ENCODE data around the gene PAPOLG.

Gene PAPOLG

GRCh38 chr2:60745330-60745729, 10.7 kb upstream of the PAPOLG start:
- ATAC-seq (ENCODE audit: low read depth) (no peak), DNase-seq (ENCODE audit: low spot score) (no peak)
- Histone ChIP-seq H3K4me1 (ENCODE audit: insufficient read depth, poor library complexity, severe bottlenecking) (peaks cover 2% of the 10 kb centered on the region), H3K4me3 (ENCODE audit: severe bottlenecking) (no peak overlapping the region), H3K27ac (ENCODE audit: poor library complexity, severe bottlenecking) (no peak overlapping the region), H3K9me3 (ENCODE audit: severe bottlenecking) (no peaks in the 10 kb centered on the region), H3K36me3 (ENCODE audit: low read depth) (no peaks in the 10 kb centered on the region), H3K27me3 (ENCODE audit: insufficient read depth, poor library complexity, severe bottlenecking) (no peaks in the 10 kb centered on the region)
- TF ChIP-seq CTCF (IDR thresholded peaks at IDR 0.05; ENCODE audit: poor library complexity, severe bottlenecking), result no peak

- no peak for ATAC-seq (ENCODE audit: low read depth)
- Histone ChIP-seq H3K9me3 (ENCODE audit: severe bottlenecking) (no peaks in the 10 kb centered on the region), H3K27me3 (ENCODE audit: insufficient read depth, poor library complexity, severe bottlenecking) (no peaks in the 10 kb centered on the region), H3K27ac (ENCODE audit: poor library complexity, severe bottlenecking) (no peak overlapping the region), H3K36me3 (ENCODE audit: low read depth) (no peaks in the 10 kb centered on the region), H3K4me3 (ENCODE audit: severe bottlenecking) (no peak overlapping the region), H3K4me1 (ENCODE audit: insufficient read depth, poor library complexity, severe bottlenecking) (peaks cover 4% of the 10 kb centered on the region)
- DNase-seq (ENCODE audit: low spot score), result no peak
- TF ChIP-seq CTCF (IDR thresholded peaks at IDR 0.05; ENCODE audit: poor library complexity, severe bottlenecking), result no peak
Observed at GRCh38 chr2:60745761-60746160, 10.3 kb upstream of the PAPOLG start.

- Histone ChIP-seq H3K9me3 (ENCODE audit: severe bottlenecking) (no peaks in the 10 kb centered on the region), H3K27me3 (ENCODE audit: insufficient read depth, poor library complexity, severe bottlenecking) (no peaks in the 10 kb centered on the region), H3K36me3 (ENCODE audit: low read depth) (no peaks in the 10 kb centered on the region), H3K4me3 (ENCODE audit: severe bottlenecking) (no peak overlapping the region), H3K27ac (ENCODE audit: poor library complexity, severe bottlenecking) (no peak overlapping the region), H3K4me1 (ENCODE audit: insufficient read depth, poor library complexity, severe bottlenecking) (peaks cover 4% of the 10 kb centered on the region)
- ATAC-seq (ENCODE audit: low read depth) (no peak), DNase-seq (ENCODE audit: low spot score) (no peak)
- TF ChIP-seq CTCF (IDR thresholded peaks at IDR 0.05; ENCODE audit: poor library complexity, severe bottlenecking), result no peak
Observed at GRCh38 chr2:60746318-60746717, 9.8 kb upstream of the PAPOLG start.

- no peaks in the 10 kb centered on the region for H3K27me3 ChIP-seq (ENCODE audit: insufficient read depth, poor library complexity, severe bottlenecking)
- ATAC-seq (ENCODE audit: low read depth) (no peak), DNase-seq (ENCODE audit: low spot score) (no peak)
- H3K9me3 ChIP-seq (ENCODE audit: severe bottlenecking), result no peaks in the 10 kb centered on the region
- no peak overlapping the region for H3K27ac ChIP-seq (ENCODE audit: poor library complexity, severe bottlenecking)
- TF ChIP-seq CTCF (IDR thresholded peaks at IDR 0.05; ENCODE audit: poor library complexity, severe bottlenecking), result no peak
- peaks cover 54% of the 10 kb centered on the region for H3K36me3 ChIP-seq (ENCODE audit: low read depth)
- peaks cover 1% of the 10 kb centered on the region for H3K4me1 ChIP-seq (ENCODE audit: insufficient read depth, poor library complexity, severe bottlenecking)
- H3K4me3 ChIP-seq (ENCODE audit: severe bottlenecking), result no peak overlapping the region
Observed at GRCh38 chr2:60759654-60760053, 3.6 kb downstream of the PAPOLG start.

- no peak overlapping the region for H3K27ac ChIP-seq (ENCODE audit: poor library complexity, severe bottlenecking)
- no peak for TF ChIP-seq CTCF (IDR thresholded peaks at IDR 0.05; ENCODE audit: poor library complexity, severe bottlenecking)
- no peaks in the 10 kb centered on the region for H3K9me3 ChIP-seq (ENCODE audit: severe bottlenecking)
- no peak overlapping the region for H3K4me3 ChIP-seq (ENCODE audit: severe bottlenecking)
- H3K36me3 ChIP-seq (ENCODE audit: low read depth), result peaks cover 89% of the 10 kb centered on the region
- ATAC-seq (ENCODE audit: low read depth) (no peak), DNase-seq (ENCODE audit: low spot score) (no peak)
- peaks cover 3% of the 10 kb centered on the region for H3K4me1 ChIP-seq (ENCODE audit: insufficient read depth, poor library complexity, severe bottlenecking)
- H3K27me3 ChIP-seq (ENCODE audit: insufficient read depth, poor library complexity, severe bottlenecking), result no peaks in the 10 kb centered on the region
Observed at GRCh38 chr2:60764736-60765534, 8.9 kb downstream of the PAPOLG start.

All from RWPE2 (cell line).